Measurements from ENCODE around the gene VCP.

- TF ChIP-seq ZNF510 (tag by site-specific recombination; IDR thresholded peaks at IDR 0.05; ENCODE audit: insufficient replicate concordance): no peak
- no peak for TF ChIP-seq ZNF747 (tag by site-specific recombination; IDR thresholded peaks at IDR 0.05)
- TF ChIP-seq, protein P1, sequence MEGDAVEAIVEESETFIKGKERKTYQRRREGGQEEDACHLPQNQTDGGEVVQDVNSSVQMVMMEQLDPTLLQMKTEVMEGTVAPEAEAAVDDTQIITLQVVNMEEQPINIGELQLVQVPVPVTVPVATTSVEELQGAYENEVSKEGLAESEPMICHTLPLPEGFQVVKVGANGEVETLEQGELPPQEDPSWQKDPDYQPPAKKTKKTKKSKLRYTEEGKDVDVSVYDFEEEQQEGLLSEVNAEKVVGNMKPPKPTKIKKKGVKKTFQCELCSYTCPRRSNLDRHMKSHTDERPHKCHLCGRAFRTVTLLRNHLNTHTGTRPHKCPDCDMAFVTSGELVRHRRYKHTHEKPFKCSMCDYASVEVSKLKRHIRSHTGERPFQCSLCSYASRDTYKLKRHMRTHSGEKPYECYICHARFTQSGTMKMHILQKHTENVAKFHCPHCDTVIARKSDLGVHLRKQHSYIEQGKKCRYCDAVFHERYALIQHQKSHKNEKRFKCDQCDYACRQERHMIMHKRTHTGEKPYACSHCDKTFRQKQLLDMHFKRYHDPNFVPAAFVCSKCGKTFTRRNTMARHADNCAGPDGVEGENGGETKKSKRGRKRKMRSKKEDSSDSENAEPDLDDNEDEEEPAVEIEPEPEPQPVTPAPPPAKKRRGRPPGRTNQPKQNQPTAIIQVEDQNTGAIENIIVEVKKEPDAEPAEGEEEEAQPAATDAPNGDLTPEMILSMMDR (tag by site-specific recombination; IDR thresholded peaks at IDR 0.05): no peak
- no peak for TF ChIP-seq ZNF121 (tag by site-specific recombination; IDR thresholded peaks at IDR 0.05)
- no peak for TF ChIP-seq ZNF274 (IDR thresholded peaks at IDR 0.05; ENCODE audit: low read length)
- TF ChIP-seq ZNF274 (tag by site-specific recombination; IDR thresholded peaks at IDR 0.05; ENCODE audit: borderline replicate concordance): no peak
- TF ChIP-seq ZBTB8A (tag by site-specific recombination; IDR thresholded peaks at IDR 0.05): no peak
- TF ChIP-seq SCRT1 (tag by site-specific recombination; IDR thresholded peaks at IDR 0.05; ENCODE audit: borderline replicate concordance): no peak
- TF ChIP-seq ZNF768 (tag by site-specific recombination; IDR thresholded peaks at IDR 0.05): no peak
- TF ChIP-seq, protein P2, sequence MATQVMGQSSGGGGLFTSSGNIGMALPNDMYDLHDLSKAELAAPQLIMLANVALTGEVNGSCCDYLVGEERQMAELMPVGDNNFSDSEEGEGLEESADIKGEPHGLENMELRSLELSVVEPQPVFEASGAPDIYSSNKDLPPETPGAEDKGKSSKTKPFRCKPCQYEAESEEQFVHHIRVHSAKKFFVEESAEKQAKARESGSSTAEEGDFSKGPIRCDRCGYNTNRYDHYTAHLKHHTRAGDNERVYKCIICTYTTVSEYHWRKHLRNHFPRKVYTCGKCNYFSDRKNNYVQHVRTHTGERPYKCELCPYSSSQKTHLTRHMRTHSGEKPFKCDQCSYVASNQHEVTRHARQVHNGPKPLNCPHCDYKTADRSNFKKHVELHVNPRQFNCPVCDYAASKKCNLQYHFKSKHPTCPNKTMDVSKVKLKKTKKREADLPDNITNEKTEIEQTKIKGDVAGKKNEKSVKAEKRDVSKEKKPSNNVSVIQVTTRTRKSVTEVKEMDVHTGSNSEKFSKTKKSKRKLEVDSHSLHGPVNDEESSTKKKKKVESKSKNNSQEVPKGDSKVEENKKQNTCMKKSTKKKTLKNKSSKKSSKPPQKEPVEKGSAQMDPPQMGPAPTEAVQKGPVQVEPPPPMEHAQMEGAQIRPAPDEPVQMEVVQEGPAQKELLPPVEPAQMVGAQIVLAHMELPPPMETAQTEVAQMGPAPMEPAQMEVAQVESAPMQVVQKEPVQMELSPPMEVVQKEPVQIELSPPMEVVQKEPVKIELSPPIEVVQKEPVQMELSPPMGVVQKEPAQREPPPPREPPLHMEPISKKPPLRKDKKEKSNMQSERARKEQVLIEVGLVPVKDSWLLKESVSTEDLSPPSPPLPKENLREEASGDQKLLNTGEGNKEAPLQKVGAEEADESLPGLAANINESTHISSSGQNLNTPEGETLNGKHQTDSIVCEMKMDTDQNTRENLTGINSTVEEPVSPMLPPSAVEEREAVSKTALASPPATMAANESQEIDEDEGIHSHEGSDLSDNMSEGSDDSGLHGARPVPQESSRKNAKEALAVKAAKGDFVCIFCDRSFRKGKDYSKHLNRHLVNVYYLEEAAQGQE (tag by site-specific recombination; IDR thresholded peaks at IDR 0.05): no peak
- TF ChIP-seq, protein P3, sequence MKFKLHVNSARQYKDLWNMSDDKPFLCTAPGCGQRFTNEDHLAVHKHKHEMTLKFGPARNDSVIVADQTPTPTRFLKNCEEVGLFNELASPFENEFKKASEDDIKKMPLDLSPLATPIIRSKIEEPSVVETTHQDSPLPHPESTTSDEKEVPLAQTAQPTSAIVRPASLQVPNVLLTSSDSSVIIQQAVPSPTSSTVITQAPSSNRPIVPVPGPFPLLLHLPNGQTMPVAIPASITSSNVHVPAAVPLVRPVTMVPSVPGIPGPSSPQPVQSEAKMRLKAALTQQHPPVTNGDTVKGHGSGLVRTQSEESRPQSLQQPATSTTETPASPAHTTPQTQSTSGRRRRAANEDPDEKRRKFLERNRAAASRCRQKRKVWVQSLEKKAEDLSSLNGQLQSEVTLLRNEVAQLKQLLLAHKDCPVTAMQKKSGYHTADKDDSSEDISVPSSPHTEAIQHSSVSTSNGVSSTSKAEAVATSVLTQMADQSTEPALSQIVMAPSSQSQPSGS (tag by site-specific recombination; IDR thresholded peaks at IDR 0.05; ENCODE audit: low read depth): no peak
- no peak for TF ChIP-seq ZNF37A (tag by site-specific recombination; IDR thresholded peaks at IDR 0.05)
- no peak for TF ChIP-seq ZNF692 (tag by site-specific recombination; IDR thresholded peaks at IDR 0.05)
Observed at GRCh38 chr9:35079041-35079425, 6.6 kb upstream of the VCP start.
